Cerebellar nuclear complex (tissue), 1 donor: ENCODE results near the gene PITHD1.
A peak's percentile ranks its signal among the peaks of the same experiment; 100 is the strongest.
"Not testable (repeated sequence)": the region's sequence is repeated elsewhere in the genome, so short reads cannot be mapped to it uniquely, and the experiment has no call there.

ENCODE experiments used
- DNase-seq, 2 experiments: peaks; one replicate each; lab custom pipeline; 2025; lab: John Stamatoyannopoulos, UW

Gene PITHD1

GRCh38 chr1:23777979-23778814 is at the start of gene PITHD1:
PITHD1 (plus strand) TSS chr1:23778418; CDS start chr1:23778516, 98 bp downstream.
- DNase-seq = peak in 1 of 2 experiments; percentile 73

- DNase-seq = no peak
Measured at GRCh38 chr1:23732363-23733224, 45.6 kb upstream of the PITHD1 start.

- not testable (repeated sequence) for DNase-seq
Measured at GRCh38 chr1:23733281-23733680, 44.9 kb upstream of the PITHD1 start.

- DNase-seq = no peak
Measured at GRCh38 chr1:23736437-23737134, 41.6 kb upstream of the PITHD1 start.

GRCh38 chr1:23741609-23742008 is 36.6 kb upstream of the PITHD1 start:
- DNase-seq = no peak

GRCh38 chr1:23742670-23743286 is 35.4 kb upstream of the PITHD1 start:
- no peak for DNase-seq

- DNase-seq = no peak
Measured at GRCh38 chr1:23743287-23744152, 34.7 kb upstream of the PITHD1 start, which contains the start of gene ELOA. ELOA (plus strand) TSS chr1:23743471; CDS start chr1:23743504, 33 bp downstream.

- DNase-seq = no peak
Measured at GRCh38 chr1:23745515-23745914, 32.7 kb upstream of the PITHD1 start.

GRCh38 chr1:23748016-23748415 is 30.2 kb upstream of the PITHD1 start:
- no peak for DNase-seq

- DNase-seq = no peak
Measured at GRCh38 chr1:23751050-23751814, 27.0 kb upstream of the PITHD1 start.

- DNase-seq = no peak
Measured at GRCh38 chr1:23751815-23752200, 26.4 kb upstream of the PITHD1 start.

GRCh38 chr1:23752909-23753308 is 25.3 kb upstream of the PITHD1 start:
- no peak for DNase-seq

- DNase-seq = no peak
Measured at GRCh38 chr1:23756676-23757075, 21.5 kb upstream of the PITHD1 start.

- no peak for DNase-seq
Measured at GRCh38 chr1:23757812-23758211, 20.4 kb upstream of the PITHD1 start.

GRCh38 chr1:23759277-23759676 is 18.9 kb upstream of the PITHD1 start:
- no peak for DNase-seq

- no peak for DNase-seq
Measured at GRCh38 chr1:23763041-23763577, 15.1 kb upstream of the PITHD1 start.

GRCh38 chr1:23768733-23769132 is 9.5 kb upstream of the PITHD1 start:
- DNase-seq = no peak

GRCh38 chr1:23772049-23772853 is 6.0 kb upstream of the PITHD1 start:
- DNase-seq = peak in 1 of 2 experiments; percentile 63

GRCh38 chr1:23772854-23773242 is 5.4 kb upstream of the PITHD1 start:
- no peak for DNase-seq
